Measurements from ENCODE around the gene ZNF524. TPM values are rescaled to one million over a fixed set of nuclear protein-coding genes. Genes with fewer than 3 reads are reported as not detected.
"Not testable (repeated sequence)": the region's sequence is repeated elsewhere in the genome, so short reads cannot be mapped to it uniquely, and the experiment has no call there.

The ZNF524 gene
- total RNA-seq, 2 donors from 2014 or later: 10.6 to 14.7 TPM

DNA sequence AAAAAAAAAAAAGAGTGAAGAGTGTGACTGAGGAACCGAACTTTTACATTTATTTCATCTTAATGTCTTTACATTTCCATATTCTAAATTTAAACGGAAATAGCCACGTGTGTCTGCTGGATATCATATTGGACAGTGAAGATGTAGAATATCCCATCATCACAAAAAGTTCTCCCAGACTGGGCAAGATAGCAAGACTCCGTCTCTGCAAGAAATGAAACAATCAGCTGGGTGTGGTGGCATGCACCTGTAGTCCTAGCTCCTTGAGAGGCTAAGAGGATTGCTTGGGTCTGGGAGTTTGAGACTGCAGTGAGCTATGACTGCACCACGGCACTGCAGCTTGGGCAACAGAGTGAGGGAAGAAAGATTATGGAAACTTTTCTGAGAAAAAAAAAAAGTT, 23.3 kb upstream of the ZNF524 start:
- no peaks in the 10 kb centered on the region for H3K36me3 Mint-ChIP-seq
- peaks cover 12 to 16% of the 10 kb centered on the region in 2 donors for H3K4me1 Mint-ChIP-seq (ENCODE audit: low read depth in 2 of 2)
- no peak overlapping the region for H3K4me3 Mint-ChIP-seq
- no peaks in the 10 kb centered on the region for H3K27me3 Mint-ChIP-seq
- H3K9me3 Mint-ChIP-seq: no peaks in the 10 kb centered on the region
- ATAC-seq: no peak
- no peak overlapping the region for H3K27ac Mint-ChIP-seq
- no peak for DNase-seq (ENCODE audit: low spot score)

DNA sequence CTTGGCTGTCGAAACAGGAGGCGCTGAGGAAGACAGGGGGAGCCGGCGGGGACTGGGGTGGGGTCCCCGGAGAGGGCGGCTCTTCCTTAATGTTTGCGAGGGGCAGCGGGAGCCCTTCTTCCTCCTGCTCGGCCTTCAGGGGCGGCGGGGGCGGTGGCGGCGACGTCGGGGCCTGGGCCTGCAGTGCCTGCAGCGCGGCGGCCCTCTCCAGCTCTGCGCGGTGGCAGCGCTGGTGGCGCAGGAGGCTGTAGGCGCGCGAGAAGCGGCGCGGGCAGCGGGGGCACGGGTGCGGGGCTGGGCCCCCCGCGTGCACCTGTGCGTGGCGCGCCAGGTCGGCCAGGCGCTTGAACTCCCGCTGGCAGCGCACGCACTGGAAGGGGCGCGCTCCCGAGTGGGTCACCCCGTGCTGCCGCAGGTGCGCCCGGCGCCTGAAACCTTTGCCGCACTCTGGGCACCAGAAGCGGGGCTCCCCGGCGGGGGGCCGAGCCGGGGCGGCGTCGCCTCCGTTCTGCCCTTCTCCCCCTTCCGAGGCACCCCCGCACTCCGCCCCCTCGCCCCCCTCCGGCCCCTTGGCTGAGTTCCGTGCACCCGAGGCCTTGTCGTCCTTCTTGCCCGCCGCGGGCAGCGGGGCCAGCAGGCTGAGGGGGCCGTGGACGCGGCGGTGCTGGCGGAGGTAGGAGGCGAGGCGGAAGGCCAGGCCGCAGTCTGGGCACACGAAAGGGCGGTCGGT, 21.9 kb upstream of the ZNF524 start:
- H3K4me3 Mint-ChIP-seq: no peak overlapping the region
- no peaks in the 10 kb centered on the region for H3K36me3 Mint-ChIP-seq
- no peak overlapping the region for H3K27ac Mint-ChIP-seq
- ATAC-seq (no peak), DNase-seq (ENCODE audit: low spot score) (no peak)
- H3K9me3 Mint-ChIP-seq: no peaks in the 10 kb centered on the region
- peaks cover 15 to 20% of the 10 kb centered on the region in 2 donors for H3K4me1 Mint-ChIP-seq (ENCODE audit: low read depth in 2 of 2)
- no peaks in the 10 kb centered on the region for H3K27me3 Mint-ChIP-seq

GRCh38 chr19:55578761-55579747, 21.0 kb upstream of the ZNF524 start:
- H3K27ac Mint-ChIP-seq: peak overlapping the region; percentile 65 to 73
- H3K36me3 Mint-ChIP-seq: no peaks in the 10 kb centered on the region
- H3K4me1 Mint-ChIP-seq (ENCODE audit: low read depth in 2 of 2): peaks cover 15 to 20% of the 10 kb centered on the region in 2 donors
- peak overlapping the region; percentile 89 for H3K4me3 Mint-ChIP-seq
- DNase-seq (ENCODE audit: low spot score): no peak
- no peaks in the 10 kb centered on the region for H3K27me3 Mint-ChIP-seq
- ATAC-seq: peak in 1 of 2 donors; percentile 40
- H3K9me3 Mint-ChIP-seq: no peaks in the 10 kb centered on the region

DNA sequence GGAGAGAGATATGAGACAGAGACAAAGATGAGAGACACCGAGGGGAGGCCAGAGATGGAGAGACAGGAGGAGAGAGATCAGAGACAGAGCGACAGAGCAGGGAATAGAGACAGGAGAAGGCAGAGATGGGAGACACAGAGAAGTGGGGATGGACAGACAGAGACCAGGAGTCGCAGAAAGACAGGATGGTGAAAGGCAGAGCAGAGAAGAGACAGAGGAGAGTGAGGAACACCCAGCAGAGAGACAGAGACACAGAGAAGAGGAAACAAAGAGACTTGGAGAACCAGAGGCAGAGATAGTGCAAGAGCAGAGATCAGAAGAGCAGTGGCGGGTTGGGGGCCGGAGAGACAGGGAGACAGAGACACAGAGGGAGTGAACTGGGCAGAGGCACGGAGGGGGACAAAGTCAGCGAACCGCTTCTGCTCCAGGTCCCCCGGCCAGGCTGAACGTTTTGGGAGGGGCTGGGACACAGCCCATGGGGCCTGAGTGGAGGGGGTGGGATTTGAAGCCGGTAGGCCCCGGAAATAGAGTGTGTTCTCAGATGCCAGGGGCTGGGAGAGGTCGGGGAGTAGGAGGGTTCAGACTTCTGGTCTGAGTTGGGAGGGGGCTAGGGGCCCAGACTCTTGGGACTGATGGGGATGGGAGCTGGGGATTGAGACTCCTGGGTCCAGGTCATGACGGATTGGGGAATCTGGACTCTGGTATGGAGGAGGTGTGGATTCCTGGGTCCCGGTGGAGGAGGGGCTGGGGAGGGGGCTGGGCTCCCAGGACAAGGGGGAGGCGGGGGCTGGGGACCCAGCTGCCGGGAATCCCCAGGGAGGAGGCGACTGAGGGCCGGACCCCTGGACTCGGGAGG, 20.1 kb upstream of the ZNF524 start:
- peak; percentile 32 to 34 for ATAC-seq
- no peak for DNase-seq (ENCODE audit: low spot score)
- no peaks in the 10 kb centered on the region for H3K36me3 Mint-ChIP-seq
- peak overlapping the region; percentile 65 to 73 for H3K27ac Mint-ChIP-seq
- H3K4me3 Mint-ChIP-seq: peak overlapping the region; percentile 89
- peaks cover 15 to 20% of the 10 kb centered on the region in 2 donors for H3K4me1 Mint-ChIP-seq (ENCODE audit: low read depth in 2 of 2)
- no peaks in the 10 kb centered on the region for H3K9me3 Mint-ChIP-seq
- H3K27me3 Mint-ChIP-seq: peaks cover under 1 to 3% of the 10 kb centered on the region in 2 donors

- ATAC-seq: peak; percentile 75 to 79
- no peaks in the 10 kb centered on the region for H3K9me3 Mint-ChIP-seq
- peaks cover 19 to 27% of the 10 kb centered on the region in 2 donors for H3K4me1 Mint-ChIP-seq (ENCODE audit: low read depth in 2 of 2)
- peaks cover 8% of the 10 kb centered on the region in 2 donors for H3K27me3 Mint-ChIP-seq
- peak within 1 kb of the TSS; percentile 65 to 73 for H3K27ac Mint-ChIP-seq
- H3K4me3 Mint-ChIP-seq: peak within 1 kb of the TSS; percentile 89
- no peaks in the 10 kb centered on the region for H3K36me3 Mint-ChIP-seq
- peak; percentile 79 for DNase-seq (ENCODE audit: low spot score)
Measured at GRCh38 chr19:55580628-55581144, 19.4 kb upstream of the ZNF524 start, which contains the start of gene ZNF579. Gene ZNF579, minus strand, starts transcription at chr19:55580848. Its CDS starts 1,209 bp downstream, at chr19:55579639.

DNA sequence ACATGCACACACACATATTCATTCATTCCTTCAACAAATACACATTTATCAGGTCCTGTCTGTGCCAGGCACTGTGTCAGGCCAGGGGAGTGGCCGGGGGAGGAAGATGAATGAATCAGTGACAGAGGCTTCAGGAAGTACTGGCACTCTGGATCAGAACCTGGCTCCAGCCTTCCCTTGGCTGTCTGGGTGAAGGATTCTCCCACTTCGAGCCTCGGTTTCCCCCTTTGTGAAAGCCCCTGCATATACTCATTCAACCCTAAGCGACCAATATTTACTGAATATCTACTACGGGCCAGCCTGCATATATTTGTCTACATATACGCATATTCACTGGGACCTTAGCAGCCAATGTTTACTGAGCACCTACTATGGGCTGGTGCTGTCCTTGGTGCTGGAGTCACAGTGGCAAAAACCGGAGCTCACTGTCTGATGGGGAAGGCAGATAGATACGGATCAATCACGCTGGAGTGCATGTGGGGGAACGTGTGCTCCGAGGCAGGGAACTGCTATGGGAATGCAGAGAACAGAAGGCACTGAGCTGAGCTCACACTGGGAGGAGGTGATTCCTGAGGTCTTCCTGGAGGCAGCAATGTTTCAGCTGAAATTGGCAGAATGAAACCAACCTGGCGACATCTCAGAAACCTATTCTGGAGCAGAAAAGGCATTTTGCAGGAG, 18.8 kb upstream of the ZNF524 start:
- peak overlapping the region; percentile 89 for H3K4me3 Mint-ChIP-seq
- no peaks in the 10 kb centered on the region for H3K9me3 Mint-ChIP-seq
- H3K27ac Mint-ChIP-seq: peak overlapping the region; percentile 31 to 73
- H3K36me3 Mint-ChIP-seq: no peaks in the 10 kb centered on the region
- peaks cover 8% of the 10 kb centered on the region in 2 donors for H3K27me3 Mint-ChIP-seq
- peaks cover 23 to 28% of the 10 kb centered on the region in 2 donors for H3K4me1 Mint-ChIP-seq (ENCODE audit: low read depth in 2 of 2)
- ATAC-seq: no peak
- DNase-seq (ENCODE audit: low spot score): no peak

- H3K4me1 Mint-ChIP-seq (ENCODE audit: low read depth in 2 of 2): peaks cover 24 to 28% of the 10 kb centered on the region in 2 donors
- no peaks in the 10 kb centered on the region for H3K36me3 Mint-ChIP-seq
- no peak for DNase-seq (ENCODE audit: low spot score)
- peaks cover 8% of the 10 kb centered on the region in 2 donors for H3K27me3 Mint-ChIP-seq
- H3K27ac Mint-ChIP-seq: no peak overlapping the region
- no peaks in the 10 kb centered on the region for H3K9me3 Mint-ChIP-seq
- ATAC-seq: no peak
- no peak overlapping the region for H3K4me3 Mint-ChIP-seq
Measured at GRCh38 chr19:55581823-55582223, 18.3 kb upstream of the ZNF524 start.

- not testable (repeated sequence) for ATAC-seq; DNase-seq (ENCODE audit: low spot score); H3K27me3 Mint-ChIP-seq; H3K36me3 Mint-ChIP-seq; H3K27ac Mint-ChIP-seq; H3K4me3 Mint-ChIP-seq; H3K9me3 Mint-ChIP-seq
- peaks cover 24 to 28% of the 10 kb centered on the region in 2 donors for H3K4me1 Mint-ChIP-seq (ENCODE audit: low read depth in 2 of 2)
Measured at GRCh38 chr19:55582284-55582683, 17.8 kb upstream of the ZNF524 start.

DNA sequence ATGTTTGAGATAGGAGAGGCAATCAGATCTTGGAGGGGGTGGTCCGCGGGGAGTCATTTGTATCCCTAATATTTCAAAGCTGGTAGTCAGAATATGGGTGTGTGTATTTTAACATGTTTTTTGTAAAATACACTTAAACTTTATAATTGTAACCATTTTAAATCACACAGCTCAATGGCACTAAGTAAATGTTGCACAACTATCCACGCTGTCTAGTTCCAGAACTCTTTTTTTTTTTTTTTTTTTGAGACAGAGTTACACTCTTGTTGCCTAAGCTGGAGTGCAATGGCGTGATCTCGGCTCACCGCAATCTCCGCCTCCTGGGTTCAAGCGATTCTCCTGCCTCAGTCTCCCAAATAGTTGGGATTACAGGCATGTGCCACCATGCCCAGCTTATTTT, 16.2 kb upstream of the ZNF524 start:
- H3K27me3 Mint-ChIP-seq; H3K4me3 Mint-ChIP-seq; H3K9me3 Mint-ChIP-seq; H3K36me3 Mint-ChIP-seq; ATAC-seq; DNase-seq (ENCODE audit: low spot score): not testable (repeated sequence)
- peak overlapping the region in 1 of 2 donors; percentile 35 for H3K27ac Mint-ChIP-seq
- peaks cover 24 to 28% of the 10 kb centered on the region in 2 donors for H3K4me1 Mint-ChIP-seq (ENCODE audit: low read depth in 2 of 2)

- peak overlapping the region; percentile 37 for H3K4me3 Mint-ChIP-seq
- peaks cover 19 to 23% of the 10 kb centered on the region in 2 donors for H3K4me1 Mint-ChIP-seq (ENCODE audit: low read depth in 2 of 2)
- H3K9me3 Mint-ChIP-seq: no peaks in the 10 kb centered on the region
- peak overlapping the region in 1 of 2 donors; percentile 35 for H3K27ac Mint-ChIP-seq
- no peaks in the 10 kb centered on the region for H3K36me3 Mint-ChIP-seq
- H3K27me3 Mint-ChIP-seq: peaks cover 8 to 11% of the 10 kb centered on the region in 2 donors
- ATAC-seq (no peak), DNase-seq (ENCODE audit: low spot score) (no peak)
Measured at GRCh38 chr19:55584871-55585270, 15.2 kb upstream of the ZNF524 start.

DNA sequence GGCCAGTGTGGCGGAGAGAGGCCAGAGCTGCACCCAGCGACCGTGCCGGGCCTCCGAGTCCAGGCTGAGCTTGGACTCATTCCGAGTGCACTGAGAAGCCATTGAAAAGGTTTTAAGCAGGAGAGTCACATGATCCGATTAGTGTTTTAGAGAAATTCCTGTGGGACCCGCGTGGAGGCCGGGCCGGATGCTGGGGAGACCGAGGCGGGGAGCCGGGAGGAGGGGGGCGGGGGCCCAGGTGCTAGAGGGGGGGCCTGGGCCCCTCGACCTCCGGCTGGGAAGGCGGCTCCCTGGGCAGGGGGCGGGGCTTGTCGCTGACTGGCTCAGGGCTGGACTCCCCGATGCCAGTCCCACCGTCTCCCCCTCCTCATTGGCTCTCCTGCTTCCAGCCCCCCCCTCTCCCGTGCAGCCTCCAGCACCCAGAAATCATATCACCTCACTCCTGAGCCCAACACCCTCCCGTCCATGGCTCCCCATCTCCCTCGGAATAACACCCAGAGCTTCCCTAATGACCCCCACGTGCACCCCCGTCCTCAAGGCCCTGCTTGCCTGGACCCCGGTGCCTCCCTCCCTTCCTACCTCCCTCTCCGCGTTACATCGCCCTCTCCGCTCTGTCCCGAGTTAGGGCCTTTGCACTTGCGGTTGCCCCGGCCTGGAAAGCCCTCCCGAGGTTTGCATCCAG, 14.3 kb upstream of the ZNF524 start:
- no peaks in the 10 kb centered on the region for H3K36me3 Mint-ChIP-seq
- ATAC-seq (no peak), DNase-seq (ENCODE audit: low spot score) (no peak)
- peaks cover 8 to 14% of the 10 kb centered on the region in 2 donors for H3K27me3 Mint-ChIP-seq
- no peak overlapping the region for H3K27ac Mint-ChIP-seq
- H3K9me3 Mint-ChIP-seq: no peaks in the 10 kb centered on the region
- H3K4me3 Mint-ChIP-seq: peak overlapping the region; percentile 37
- peaks cover 18 to 20% of the 10 kb centered on the region in 2 donors for H3K4me1 Mint-ChIP-seq (ENCODE audit: low read depth in 2 of 2)
